RWPE1 (cell line): ENCODE measurements around the gene MEGF11.

Source experiments
- CTCF ChIA-PET: fragments of 350-600 bp; sonication (Branson Sonifier 250); formaldehyde crosslinking; extraction: SDS; loops from one replicate; lab custom pipeline; 2021; lab: Yijun Ruan, JAX
- POLR2A ChIA-PET: fragments of 400-600 bp; formaldehyde crosslinking; extraction: SDS; loops from one replicate; lab custom pipeline; 2020; ENCODE audit warnings: antibody characterized with exemption; ENCODE audit not compliant: low non-redundant PET; lab: Yijun Ruan, JAX
- DNase-seq: peaks from one replicate; pipeline ENCODE4 v3.0.0; 2012; ENCODE audit warnings: low spot score
- H3K27ac ChIP-seq: fragments of 450-650 bp; 2 replicates; pipeline ENCODE4 v1.5.1; 2017
- CTCF ChIP-seq: fragments of 450-650 bp; conservative IDR thresholded peaks from 2 replicates; pipeline ENCODE4 v1.5.1; 2017; ENCODE audit warnings: low read depth, mild to moderate bottlenecking

Gene MEGF11

GRCh38 chr15:66041276-66041675, 212.3 kb downstream of the MEGF11 start:
- no peak overlapping the region for H3K27ac ChIP-seq
- DNase-seq: no peak
- no peak for TF ChIP-seq CTCF
- ChIA-PET CTCF (interaction anchor here (0.6 kb wide), 1 partner anchor 9 kb away, joined by 3 read pairs; no protein-coding TSS in a partner anchor), POLR2A (no interaction called here)

GRCh38 chr15:66040211-66040892, 213.2 kb downstream of the MEGF11 start:
- no peak overlapping the region for H3K27ac ChIP-seq
- TF ChIP-seq CTCF: no peak
- CTCF ChIA-PET: no interaction called here
- POLR2A ChIA-PET: no interaction called here
- no peak for DNase-seq

GRCh38 chr15:66039117-66039871, 214.3 kb downstream of the MEGF11 start:
- ChIA-PET POLR2A (no interaction called here), CTCF (interaction anchor here (0.6 kb wide), 1 partner anchor 112 kb away, joined by 4 read pairs; no protein-coding TSS in a partner anchor)
- no peak for TF ChIP-seq CTCF

GRCh38 chr15:66038387-66039116, 215.0 kb downstream of the MEGF11 start:
- CTCF ChIA-PET: interaction anchor here (0.6 kb wide), 1 partner anchor 113 kb away, joined by 4 read pairs; no protein-coding TSS in a partner anchor
- no peak for TF ChIP-seq CTCF
- H3K27ac ChIP-seq: peak overlapping the region; percentile 43; the same call in 1 of the 2 replicates
- DNase-seq: no peak
- POLR2A ChIA-PET: no interaction called here

More at GRCh38 chr15:66039117-66039871, 214.3 kb downstream of the MEGF11 start:
- H3K27ac ChIP-seq: peak overlapping the region; percentile 43; the same call in 1 of the 2 replicates
- DNase-seq: peak; percentile 65

- POLR2A ChIA-PET: no interaction called here
- DNase-seq: no peak
- no peak for TF ChIP-seq CTCF
- CTCF ChIA-PET: no interaction called here
- no peak overlapping the region for H3K27ac ChIP-seq
Measured at GRCh38 chr15:66036859-66037258, 216.7 kb downstream of the MEGF11 start.

- ChIA-PET POLR2A (no interaction called here), CTCF (interaction anchor here (0.7 kb wide), 1 partner anchor 68 kb away, joined by 4 read pairs; no protein-coding TSS in a partner anchor)
- H3K27ac ChIP-seq: no peak overlapping the region
- TF ChIP-seq CTCF: no peak
- no peak for DNase-seq
Measured at GRCh38 chr15:66035901-66036300, 217.6 kb downstream of the MEGF11 start.
